Measurements from ENCODE around the gene U2SURP.
"Not testable (repeated sequence)": the region's sequence is repeated elsewhere in the genome, so short reads cannot be mapped to it uniquely, and the experiment has no call there.

U2SURP gene

DNA sequence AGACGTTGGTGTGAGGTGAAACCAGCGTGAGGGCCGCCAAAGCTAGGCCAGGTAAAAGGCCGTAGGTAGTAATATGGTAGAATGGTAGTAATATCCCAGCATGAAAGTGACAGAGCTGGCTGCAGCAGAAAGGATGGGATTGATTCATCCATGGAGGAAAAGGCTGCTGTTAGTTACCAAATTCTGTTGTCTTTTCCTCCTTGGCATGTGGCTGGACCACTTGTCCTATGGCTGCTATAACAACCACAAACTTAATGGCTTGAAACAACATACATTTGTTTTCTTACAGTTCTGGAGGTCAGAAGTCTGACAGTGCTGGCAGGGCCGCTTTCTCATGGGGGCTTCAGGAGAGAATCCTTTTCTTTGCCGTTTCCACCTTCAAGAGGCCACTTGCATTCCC is 70.4 kb downstream of the U2SURP start:
- no peak for DNase-seq (ENCODE audit: low spot score)

GRCh38 chr3:143072298-143073020 is 71.1 kb downstream of the U2SURP start:
- not testable (repeated sequence) for DNase-seq (ENCODE audit: low spot score)

DNA sequence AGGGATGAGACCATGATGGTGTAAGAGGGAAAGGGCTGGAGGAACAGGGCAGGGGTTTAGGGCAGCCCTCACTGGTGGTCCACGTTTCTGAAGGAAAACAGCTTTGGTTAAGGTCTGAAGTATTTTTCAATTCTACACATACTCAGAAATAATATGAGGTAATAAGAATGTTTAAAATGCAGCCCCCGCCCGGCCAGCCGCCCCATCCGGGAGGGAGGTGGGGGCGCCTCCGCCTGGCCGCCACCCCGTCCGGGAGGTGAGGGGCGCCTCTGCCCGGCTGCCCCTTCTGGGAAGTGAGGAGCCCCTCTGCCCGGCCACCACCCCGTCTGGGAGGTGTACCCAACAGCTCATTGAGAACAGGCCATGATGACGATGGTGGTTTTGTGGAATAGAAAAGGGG is 72.2 kb downstream of the U2SURP start:
- DNase-seq (ENCODE audit: low spot score) = not testable (repeated sequence)

- not testable (repeated sequence) for DNase-seq (ENCODE audit: low spot score)
These were observed 72.6 kb downstream of the U2SURP start for GRCh38 chr3:143073983-143074382.

- DNase-seq (ENCODE audit: low spot score) = no peak
These were observed 77.5 kb downstream of the U2SURP start for GRCh38 chr3:143078883-143079282.

DNA sequence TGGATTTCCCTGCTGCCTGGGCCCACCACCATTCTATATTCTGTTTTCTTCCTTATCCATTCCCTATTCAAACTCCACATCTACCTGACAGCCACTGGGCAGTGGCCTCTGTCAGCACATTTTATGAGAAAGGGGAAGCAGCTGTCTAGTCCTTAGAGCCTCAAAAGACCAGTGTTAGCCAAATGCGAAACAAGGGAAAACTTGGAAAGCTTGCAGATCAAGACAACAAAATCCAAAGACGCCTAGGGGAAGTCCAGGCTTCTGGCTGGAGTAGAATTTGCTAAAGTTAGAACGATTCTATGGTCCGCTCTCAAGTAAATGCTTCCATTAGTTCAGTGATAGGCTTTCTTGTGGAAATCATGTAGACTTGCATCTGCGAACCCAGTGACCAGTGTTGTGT is 78.8 kb downstream of the U2SURP start:
- no peak for DNase-seq (ENCODE audit: low spot score)

DNA sequence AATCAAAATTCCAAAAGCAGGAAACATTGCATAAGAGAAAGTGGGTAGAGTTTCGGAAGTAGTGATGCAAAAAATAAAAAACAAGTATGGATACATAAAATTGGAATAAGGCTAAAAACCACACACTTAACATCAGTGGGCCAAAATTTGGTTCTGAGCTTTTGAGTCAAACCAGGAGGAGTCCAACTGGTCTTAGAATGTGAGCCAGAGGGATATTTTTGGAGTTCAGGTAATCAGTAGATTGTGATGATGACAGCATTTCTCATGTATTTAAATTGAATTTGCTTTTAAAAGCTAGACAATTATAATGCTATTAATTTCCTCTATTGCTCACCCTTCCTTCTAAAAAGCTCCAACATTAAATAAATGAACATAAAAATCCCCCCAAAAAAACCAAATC is 80.0 kb downstream of the U2SURP start:
- DNase-seq (ENCODE audit: low spot score) = no peak

DNA sequence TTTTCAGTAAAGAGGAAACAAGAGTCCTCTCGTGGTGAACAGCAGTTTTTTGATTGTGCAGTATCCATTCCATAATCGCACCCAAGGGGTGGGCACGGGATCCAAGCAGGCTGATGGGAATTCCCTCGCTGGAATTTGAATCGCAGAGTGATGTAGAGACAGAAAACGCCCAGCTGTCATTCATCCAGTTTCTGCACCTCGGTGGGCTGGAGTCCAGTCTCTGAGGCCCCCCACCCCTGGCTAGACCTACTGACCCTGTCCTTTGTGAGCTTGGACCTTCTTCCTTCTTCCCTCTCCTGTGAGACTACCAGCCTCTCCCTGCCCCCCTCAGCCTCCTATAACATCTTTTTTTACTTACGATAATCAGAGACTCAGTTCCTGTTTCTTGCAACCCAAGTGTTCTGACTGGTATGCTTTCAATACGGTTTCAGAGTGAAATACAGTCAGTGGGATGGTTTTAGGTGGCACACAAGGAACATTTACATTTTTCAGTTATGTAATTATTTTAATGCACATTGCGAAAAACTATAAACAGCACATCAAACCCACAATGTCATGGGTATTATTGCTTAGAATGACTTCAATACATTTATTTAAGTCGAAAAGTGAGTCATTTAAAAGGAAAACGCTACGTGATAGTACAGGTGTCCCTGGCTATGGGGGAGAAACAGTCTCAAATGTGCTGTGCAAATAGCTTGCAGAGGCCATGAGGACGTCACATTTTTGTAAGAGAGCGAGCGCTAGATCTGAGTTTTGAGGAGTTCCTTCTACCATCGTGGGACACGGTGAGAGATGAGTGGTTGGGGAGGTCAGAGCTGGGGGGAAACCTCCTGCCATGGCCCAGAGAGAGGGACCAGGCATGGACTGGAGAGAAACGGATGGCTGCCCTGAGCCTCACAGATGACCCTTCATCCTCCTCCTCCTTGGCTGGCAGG is 80.7 kb downstream of the U2SURP start:
- no peak for DNase-seq (ENCODE audit: low spot score)

- no peak for DNase-seq (ENCODE audit: low spot score)
These were observed 82.4 kb downstream of the U2SURP start for GRCh38 chr3:143083781-143084180.

DNA sequence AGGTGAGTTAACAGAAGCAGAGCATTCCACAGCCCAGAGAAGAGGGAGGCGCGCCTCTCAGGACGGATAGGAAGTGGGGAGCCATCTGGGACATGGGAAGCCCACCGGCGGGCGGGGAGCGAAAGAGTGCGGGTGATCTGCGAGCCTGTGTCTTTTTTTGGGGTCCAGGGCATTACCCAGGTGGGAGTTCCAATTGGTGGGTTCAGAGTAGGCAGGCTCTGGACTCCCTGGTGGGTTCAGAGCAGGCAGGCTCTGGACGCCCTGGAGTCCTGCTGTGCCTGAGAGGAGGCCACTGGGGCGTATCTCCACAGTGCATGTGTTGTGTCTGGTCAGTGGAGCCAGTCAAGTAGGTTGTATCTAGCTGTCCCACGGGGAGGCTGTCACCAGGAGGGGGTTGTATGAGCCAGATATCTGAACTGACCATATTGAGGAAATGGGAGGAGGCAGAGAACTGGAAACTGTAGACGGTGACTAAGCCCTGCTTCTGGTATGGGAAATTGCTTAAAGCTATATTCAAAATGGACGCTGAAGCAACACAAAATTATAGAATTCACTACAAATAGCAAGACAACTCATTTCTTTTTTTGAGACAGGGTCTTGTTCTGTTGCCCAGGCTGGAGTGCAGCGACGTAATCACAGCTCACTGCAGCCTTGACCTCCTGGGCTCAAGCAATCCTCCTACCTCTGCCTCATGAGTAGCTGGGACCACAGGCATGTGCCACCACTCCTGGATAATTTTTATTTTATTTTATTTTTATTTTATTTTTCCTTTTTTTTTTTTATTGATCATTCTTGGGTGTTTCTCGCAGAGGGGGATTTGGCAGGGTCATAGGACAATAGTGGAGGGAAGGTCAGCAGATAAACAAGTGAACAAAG is 83.7 kb downstream of the U2SURP start:
- DNase-seq (ENCODE audit: low spot score) = no peak

DNA sequence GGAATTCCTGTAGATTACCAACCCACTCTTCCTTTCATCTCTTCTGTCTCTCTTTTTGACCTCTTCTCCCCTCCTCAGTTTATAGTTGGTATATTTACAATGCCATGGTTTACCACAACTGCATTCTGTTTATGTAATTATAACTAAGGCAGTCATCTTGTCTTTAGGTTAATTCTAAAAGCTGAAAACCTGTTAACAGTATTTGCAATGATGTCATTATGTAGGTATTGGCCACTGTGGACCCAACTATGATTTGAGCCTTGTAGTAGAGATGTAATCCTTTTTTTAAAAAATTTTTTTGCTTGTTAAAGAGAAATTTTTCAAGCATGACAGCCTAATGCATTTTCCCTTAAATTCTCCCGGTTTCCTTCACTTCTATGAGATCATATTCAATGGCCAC is 87.5 kb downstream of the U2SURP start:
- DNase-seq (ENCODE audit: low spot score) = no peak

- DNase-seq (ENCODE audit: low spot score) = no peak
These were observed 88.6 kb downstream of the U2SURP start for GRCh38 chr3:143089965-143090364.

GRCh38 chr3:143090486-143090885 is 89.1 kb downstream of the U2SURP start:
- DNase-seq (ENCODE audit: low spot score) = no peak

DNA sequence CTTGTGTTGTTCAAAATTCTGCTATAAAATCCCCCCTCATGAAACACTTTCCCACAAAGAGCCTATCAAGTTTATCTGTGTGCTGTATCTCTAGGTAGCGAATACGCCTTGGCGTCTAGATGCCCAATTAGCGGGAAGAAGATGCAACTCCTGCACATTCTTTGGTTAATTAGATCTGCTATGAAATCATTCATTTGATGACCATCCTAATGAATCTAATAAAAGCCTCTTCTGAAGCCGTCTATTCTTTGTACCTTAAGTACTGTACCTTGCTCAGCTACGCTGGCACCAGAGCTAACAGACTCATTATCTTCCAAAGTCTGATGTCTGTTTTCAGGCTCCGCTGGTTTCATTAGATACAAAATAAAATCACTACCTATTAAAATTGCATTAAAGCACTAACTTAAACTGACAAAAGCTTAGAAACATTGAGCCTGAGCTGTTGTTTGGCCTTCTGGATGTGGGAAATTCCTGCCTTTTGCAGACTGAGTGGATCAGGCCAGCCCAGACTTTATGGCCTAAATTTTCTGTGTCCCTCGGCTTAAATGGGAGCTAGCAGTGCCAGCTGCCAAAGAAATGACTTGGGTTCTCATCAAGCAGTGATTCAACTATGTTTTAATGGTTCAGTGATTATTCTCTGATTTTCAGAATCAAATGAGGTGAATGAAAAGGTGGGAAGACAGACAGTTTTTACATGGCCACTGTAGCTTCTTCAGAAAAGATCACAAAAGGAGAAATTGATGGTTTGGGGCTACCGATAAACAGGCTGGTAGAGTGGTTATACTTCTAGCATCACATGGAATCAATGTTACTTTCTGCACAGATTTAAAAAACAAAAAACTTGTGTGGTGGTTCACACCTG is 89.8 kb downstream of the U2SURP start:
- no peak for DNase-seq (ENCODE audit: low spot score)

GRCh38 chr3:143092191-143092590 is 90.8 kb downstream of the U2SURP start:
- DNase-seq (ENCODE audit: low spot score) = no peak

GRCh38 chr3:143095813-143096212 is 94.4 kb downstream of the U2SURP start:
- no peak for DNase-seq (ENCODE audit: low spot score)

DNA sequence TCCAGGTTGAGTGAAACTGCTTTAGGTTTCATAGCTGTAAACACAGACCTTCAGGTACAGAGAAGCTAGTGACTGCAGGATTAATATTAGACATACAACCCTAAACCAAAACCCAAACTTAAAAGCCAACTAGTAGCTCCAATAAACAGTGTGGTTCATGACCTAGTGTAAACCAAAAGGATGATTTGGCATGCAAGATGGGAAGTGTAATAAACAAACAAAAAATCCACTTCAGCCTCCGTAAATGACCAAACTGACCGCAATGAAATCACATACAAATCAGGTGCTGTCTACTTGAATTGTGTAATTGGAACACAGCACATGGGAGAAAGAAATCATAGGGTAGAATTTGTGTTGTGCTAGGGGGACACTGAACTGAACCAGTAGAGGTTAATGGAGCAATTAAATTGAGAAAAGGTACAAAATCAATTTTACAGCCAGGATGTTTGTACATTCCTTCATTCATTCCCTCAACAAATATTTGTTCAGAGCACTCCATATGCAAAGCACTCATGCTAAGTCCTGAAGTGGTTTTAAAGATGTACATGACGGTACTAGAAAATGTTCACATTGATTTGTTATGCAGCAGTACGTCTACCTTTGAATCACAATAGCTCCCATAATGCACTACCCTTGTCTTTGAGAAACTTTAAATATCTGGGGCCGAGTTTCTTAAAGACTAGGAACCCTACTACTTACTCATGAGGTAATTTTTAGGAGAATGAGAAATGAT is 96.8 kb downstream of the U2SURP start:
- no peak for DNase-seq (ENCODE audit: low spot score)

- no peak for DNase-seq (ENCODE audit: low spot score)
These were observed 97.8 kb downstream of the U2SURP start for GRCh38 chr3:143099210-143099609.

DNA sequence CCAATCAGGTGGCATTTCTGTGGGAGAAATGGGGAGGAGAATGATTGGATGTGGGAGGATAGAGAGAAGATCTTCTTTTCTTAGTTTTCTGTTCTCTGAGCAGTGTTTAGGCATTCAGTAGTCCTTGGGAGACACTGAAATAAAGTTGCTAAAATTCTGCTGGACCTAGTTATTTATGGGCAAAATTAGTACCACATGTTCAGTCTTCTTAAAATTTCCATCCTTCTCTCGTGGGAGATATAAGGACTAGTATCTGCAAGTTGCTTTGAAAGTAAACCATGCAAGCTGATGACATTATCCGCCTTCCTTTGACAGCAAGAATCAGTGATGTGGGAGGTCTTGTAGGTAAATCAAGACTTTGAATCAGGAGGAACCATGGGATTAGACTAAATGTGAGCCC is 98.3 kb downstream of the U2SURP start:
- no peak for DNase-seq (ENCODE audit: low spot score)

GRCh38 chr3:143100451-143100850 is 99.1 kb downstream of the U2SURP start:
- DNase-seq (ENCODE audit: low spot score) = no peak
